ENCODE measurements around the gene TNFRSF11A. TPM values are rescaled to one million over a fixed set of nuclear protein-coding genes. Genes with fewer than 3 reads are reported as not detected.

Gene TNFRSF11A
- total RNA-seq, 1 donor from 2014 or later: 89.9 TPM

DNA sequence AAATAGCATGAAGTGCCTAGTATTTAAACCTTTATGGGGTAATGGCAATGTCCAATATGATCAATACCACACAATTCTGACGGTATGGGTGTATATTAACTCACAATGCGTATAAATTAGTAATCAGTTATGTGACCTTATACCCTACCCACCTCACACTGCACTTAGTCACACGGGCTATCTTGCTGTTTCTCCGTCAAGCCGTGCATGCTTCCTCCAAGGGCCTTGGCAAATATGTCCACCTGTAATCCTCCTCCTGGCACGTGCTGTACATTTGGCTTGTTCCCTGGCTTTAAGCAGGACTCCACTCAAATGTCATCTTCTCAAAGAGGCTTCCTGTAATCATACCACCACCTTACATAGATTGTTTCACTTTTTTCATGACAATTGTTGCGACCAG, 12.2 kb downstream of the TNFRSF11A start:
- Mint-ChIP-seq H3K4me1 (ENCODE audit: unreplicated experiment) (peaks cover 55% of the 10 kb centered on the region), H3K27ac (ENCODE audit: unreplicated experiment) (no peak overlapping the region), H3K36me3 (ENCODE audit: low read depth, unreplicated experiment) (peaks cover 13% of the 10 kb centered on the region), H3K27me3 (ENCODE audit: unreplicated experiment) (peaks cover 5% of the 10 kb centered on the region), H3K9me3 (ENCODE audit: unreplicated experiment) (no peaks in the 10 kb centered on the region), H3K4me3 (ENCODE audit: unreplicated experiment) (no peak overlapping the region)
- TF ChIP-seq CTCF (IDR thresholded peaks at IDR 0.05; ENCODE audit: unreplicated experiment): no peak
- DNase-seq (ENCODE audit: low spot score): no peak

GRCh38 chr18:62338446-62339105, 13.5 kb downstream of the TNFRSF11A start:
- Mint-ChIP-seq H3K36me3 (ENCODE audit: low read depth, unreplicated experiment) (peaks cover 13% of the 10 kb centered on the region), H3K4me3 (ENCODE audit: unreplicated experiment) (no peak overlapping the region), H3K9me3 (ENCODE audit: unreplicated experiment) (no peaks in the 10 kb centered on the region), H3K27ac (ENCODE audit: unreplicated experiment) (peak overlapping the region; percentile 54), H3K27me3 (ENCODE audit: unreplicated experiment) (peaks cover 7% of the 10 kb centered on the region), H3K4me1 (ENCODE audit: unreplicated experiment) (peaks cover 61% of the 10 kb centered on the region)
- no peak for TF ChIP-seq CTCF (IDR thresholded peaks at IDR 0.05; ENCODE audit: unreplicated experiment)
- DNase-seq (ENCODE audit: low spot score): no peak

- H3K27ac Mint-ChIP-seq (ENCODE audit: unreplicated experiment): peak overlapping the region; percentile 54
- TF ChIP-seq CTCF (IDR thresholded peaks at IDR 0.05; ENCODE audit: unreplicated experiment): no peak
- no peak for DNase-seq (ENCODE audit: low spot score)
- H3K4me3 Mint-ChIP-seq (ENCODE audit: unreplicated experiment): peak overlapping the region; percentile 29
- H3K36me3 Mint-ChIP-seq (ENCODE audit: low read depth, unreplicated experiment): peaks cover 13% of the 10 kb centered on the region
- peaks cover 10% of the 10 kb centered on the region for H3K27me3 Mint-ChIP-seq (ENCODE audit: unreplicated experiment)
- H3K9me3 Mint-ChIP-seq (ENCODE audit: unreplicated experiment): no peaks in the 10 kb centered on the region
- peaks cover 67% of the 10 kb centered on the region for H3K4me1 Mint-ChIP-seq (ENCODE audit: unreplicated experiment)
Measured at GRCh38 chr18:62339106-62339988, 14.2 kb downstream of the TNFRSF11A start.

DNA sequence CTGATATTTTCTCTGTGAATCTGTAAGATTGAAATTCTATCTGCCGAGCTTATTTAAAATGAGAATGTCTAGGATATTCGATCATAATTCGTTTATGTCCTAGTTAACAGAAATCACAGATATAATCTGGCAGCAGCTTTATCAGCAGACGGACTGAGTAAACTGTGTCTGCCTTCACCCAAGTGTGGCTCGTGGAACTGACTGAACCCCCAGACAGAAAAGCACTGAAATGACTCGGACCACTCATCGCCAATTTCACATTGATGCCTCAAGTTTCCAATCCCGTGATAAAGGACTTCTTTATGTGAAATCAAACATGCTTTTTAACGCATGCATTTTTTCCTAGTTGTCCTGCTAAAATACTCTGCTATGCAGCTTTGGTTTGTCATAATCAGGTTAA, 15.9 kb downstream of the TNFRSF11A start:
- H3K27ac Mint-ChIP-seq (ENCODE audit: unreplicated experiment): no peak overlapping the region
- H3K4me1 Mint-ChIP-seq (ENCODE audit: unreplicated experiment): peaks cover 75% of the 10 kb centered on the region
- peaks cover 12% of the 10 kb centered on the region for H3K27me3 Mint-ChIP-seq (ENCODE audit: unreplicated experiment)
- no peak overlapping the region for H3K4me3 Mint-ChIP-seq (ENCODE audit: unreplicated experiment)
- no peak for TF ChIP-seq CTCF (IDR thresholded peaks at IDR 0.05; ENCODE audit: unreplicated experiment)
- no peak for DNase-seq (ENCODE audit: low spot score)
- no peaks in the 10 kb centered on the region for H3K9me3 Mint-ChIP-seq (ENCODE audit: unreplicated experiment)
- H3K36me3 Mint-ChIP-seq (ENCODE audit: low read depth, unreplicated experiment): peaks cover 13% of the 10 kb centered on the region

DNA sequence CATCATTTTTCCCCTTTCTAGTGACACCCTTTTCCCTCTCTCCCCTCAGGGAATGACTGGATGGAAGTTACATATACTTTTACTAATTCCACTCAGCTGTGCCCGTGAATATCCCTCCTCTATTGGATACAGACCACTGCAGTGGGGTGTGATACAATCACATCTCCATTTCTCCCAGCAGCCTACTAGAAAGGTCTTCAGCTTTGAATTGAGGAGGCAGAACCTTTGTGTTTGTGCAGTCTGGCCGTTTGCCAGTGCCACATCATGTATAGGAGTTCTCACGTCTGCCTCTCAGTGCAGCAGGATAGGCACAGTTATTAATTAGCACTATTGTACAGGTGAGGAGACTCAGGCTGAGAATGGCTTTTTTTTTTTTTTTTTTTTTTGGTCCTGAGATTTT, 16.4 kb downstream of the TNFRSF11A start:
- Mint-ChIP-seq H3K9me3 (ENCODE audit: unreplicated experiment) (no peaks in the 10 kb centered on the region), H3K4me1 (ENCODE audit: unreplicated experiment) (peaks cover 75% of the 10 kb centered on the region), H3K27ac (ENCODE audit: unreplicated experiment) (no peak overlapping the region), H3K4me3 (ENCODE audit: unreplicated experiment) (peak overlapping the region; percentile 72), H3K27me3 (ENCODE audit: unreplicated experiment) (peaks cover 12% of the 10 kb centered on the region), H3K36me3 (ENCODE audit: low read depth, unreplicated experiment) (peaks cover 10% of the 10 kb centered on the region)
- no peak for TF ChIP-seq CTCF (IDR thresholded peaks at IDR 0.05; ENCODE audit: unreplicated experiment)
- DNase-seq (ENCODE audit: low spot score): no peak

Measured in endothelial cell (in vitro differentiated cells).